SU-DHL-6 (cell line): ENCODE results near the gene SMLR1.

Experiments used
- H2AFZ ChIP-seq: fragments of 200-600 bp; sonication (generic); 2 replicates; pipeline ENCODE4 v1.6.1; 2014; ENCODE audit warnings: low read depth, mild to moderate bottlenecking, moderate library complexity, mixed read lengths, antibody characterized with exemption, low read length; ENCODE audit not compliant: severe bottlenecking
- H3F3A ChIP-seq: fragments of 200-600 bp; shearing (Covaris generic); 2 replicates; pipeline ENCODE4 v1.6.0; 2016; ENCODE audit warnings: antibody characterized with exemption, mild to moderate bottlenecking; ENCODE audit not compliant: insufficient read depth
- H3K27ac ChIP-seq: fragments of 200-600 bp; sonication (generic); 2 replicates; pipeline ENCODE4 v1.5.1; 2016; ENCODE audit warnings: low read depth, mild to moderate bottlenecking, low read length, moderate library complexity, mixed read lengths
- H3K27me3 ChIP-seq: fragments of 200-600 bp; sonication (generic), shearing (Covaris generic); 2 replicates; pipeline ENCODE4 v1.6.0; 2014; ENCODE audit warnings: mild to moderate bottlenecking, low read length
- H3K36me3 ChIP-seq: fragments of 200-600 bp; sonication (generic); 2 replicates; pipeline ENCODE4 v1.6.1; 2014; ENCODE audit warnings: mild to moderate bottlenecking, low read length, mixed read lengths
- H3K4me2 ChIP-seq: fragments of 300-600, 200-600 bp; shearing (Covaris generic), sonication (generic); 2 replicates; pipeline ENCODE4 v1.6.0; 2014; ENCODE audit warnings: low read length, low read depth, mild to moderate bottlenecking; ENCODE audit not compliant: poor library complexity, severe bottlenecking
- H3K4me3 ChIP-seq: fragments of 200-600 bp; sonication (generic); 2 replicates; pipeline ENCODE4 v1.5.1; 2014; ENCODE audit warnings: antibody characterized with exemption, low read length, mild to moderate bottlenecking, mixed read lengths; ENCODE audit not compliant: insufficient read depth, poor library complexity, severe bottlenecking
- H3K79me2 ChIP-seq: fragments of 200-600 bp; sonication (generic); 2 replicates; pipeline ENCODE4 v1.6.1; 2014; ENCODE audit warnings: mild to moderate bottlenecking, low read length, moderate library complexity; ENCODE audit not compliant: insufficient read depth
- H3K9ac ChIP-seq: fragments of 200-600 bp; sonication (generic); 2 replicates; pipeline ENCODE4 v1.7.0; 2014; ENCODE audit warnings: mild to moderate bottlenecking, low read length
- H3K9me2 ChIP-seq: fragments of 200-600 bp; sonication (generic); replicated peaks from 2 replicates; pipeline ENCODE4 v1.6.1; 2014; ENCODE audit warnings: low read length; ENCODE audit not compliant: insufficient read depth
- H3K9me3 ChIP-seq: fragments of 200-600 bp; sonication (generic); 2 replicates; pipeline ENCODE4 v1.6.1; 2014; ENCODE audit warnings: low read length, mixed read lengths; ENCODE audit not compliant: insufficient read depth
- H4K20me1 ChIP-seq: fragments of 200-600 bp; sonication (generic); 2 replicates; pipeline ENCODE4 v1.6.1; 2014; ENCODE audit warnings: low read depth, mild to moderate bottlenecking, antibody characterized with exemption, low read length, moderate library complexity, mixed read lengths
- EZH2phosphoT487 ChIP-seq: fragments of 200-600 bp; sonication (generic), shearing (Covaris generic); conservative IDR thresholded peaks from 2 replicates; pipeline ENCODE4 v1.6.1; 2018; ENCODE audit warnings: mild to moderate bottlenecking, antibody characterized with exemption, low read length, moderate library complexity, mixed read lengths
- TF ChIP-seq, protein P1 (sequence below): fragments of 200-600 bp; sonication (generic); IDR thresholded peaks from one replicate; pipeline ENCODE4 v1.5.1; 2017; ENCODE audit warnings: antibody characterized with exemption, mild to moderate bottlenecking, low read length, moderate library complexity; ENCODE audit not compliant: insufficient read depth, poor library complexity, severe bottlenecking

The SMLR1 gene

DNA sequence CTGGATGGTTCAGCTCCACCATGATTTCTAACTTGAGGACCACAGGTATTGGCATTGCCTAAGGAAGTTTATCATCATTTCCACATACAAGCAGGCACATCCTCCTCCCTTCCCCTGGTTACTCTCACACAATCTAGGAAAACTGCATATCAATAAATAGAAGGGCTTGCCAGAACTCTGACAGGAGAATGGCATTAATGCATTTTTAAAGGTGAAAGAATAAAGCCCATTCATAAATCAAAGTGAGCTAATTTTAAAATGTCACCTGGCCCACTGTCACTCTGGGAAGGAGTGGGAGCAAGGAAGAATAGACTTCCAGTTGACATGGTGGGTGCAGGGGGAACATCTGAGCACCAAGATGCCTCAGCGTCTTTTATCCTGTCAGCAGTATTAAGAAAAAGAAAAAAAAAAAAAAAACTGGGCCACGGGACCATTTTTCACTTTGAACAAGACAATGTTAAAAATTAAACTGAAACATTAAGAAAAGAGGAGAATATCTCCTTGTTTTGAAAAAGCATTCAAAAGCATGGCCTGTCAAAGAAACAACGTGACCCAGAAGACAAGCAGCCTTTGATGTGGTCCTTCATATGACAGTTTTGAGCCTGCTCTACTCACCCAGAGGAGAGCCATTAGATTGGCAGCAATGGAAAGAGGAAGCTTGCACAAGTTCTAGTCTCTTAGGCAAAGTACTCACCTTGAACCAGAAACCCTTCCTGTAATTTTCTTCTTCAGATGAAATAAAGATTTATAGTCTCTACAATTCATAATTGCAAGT is 39.3 kb upstream of the SMLR1 start:
- no peaks in the 10 kb centered on the region for H3F3A ChIP-seq
- no peaks in the 10 kb centered on the region for H3K79me2 ChIP-seq
- H3K4me2 ChIP-seq, result no peak overlapping the region
- H3K9ac ChIP-seq, result no peak overlapping the region
- no peak for TF ChIP-seq EZH2phosphoT487
- TF ChIP-seq, protein P1, sequence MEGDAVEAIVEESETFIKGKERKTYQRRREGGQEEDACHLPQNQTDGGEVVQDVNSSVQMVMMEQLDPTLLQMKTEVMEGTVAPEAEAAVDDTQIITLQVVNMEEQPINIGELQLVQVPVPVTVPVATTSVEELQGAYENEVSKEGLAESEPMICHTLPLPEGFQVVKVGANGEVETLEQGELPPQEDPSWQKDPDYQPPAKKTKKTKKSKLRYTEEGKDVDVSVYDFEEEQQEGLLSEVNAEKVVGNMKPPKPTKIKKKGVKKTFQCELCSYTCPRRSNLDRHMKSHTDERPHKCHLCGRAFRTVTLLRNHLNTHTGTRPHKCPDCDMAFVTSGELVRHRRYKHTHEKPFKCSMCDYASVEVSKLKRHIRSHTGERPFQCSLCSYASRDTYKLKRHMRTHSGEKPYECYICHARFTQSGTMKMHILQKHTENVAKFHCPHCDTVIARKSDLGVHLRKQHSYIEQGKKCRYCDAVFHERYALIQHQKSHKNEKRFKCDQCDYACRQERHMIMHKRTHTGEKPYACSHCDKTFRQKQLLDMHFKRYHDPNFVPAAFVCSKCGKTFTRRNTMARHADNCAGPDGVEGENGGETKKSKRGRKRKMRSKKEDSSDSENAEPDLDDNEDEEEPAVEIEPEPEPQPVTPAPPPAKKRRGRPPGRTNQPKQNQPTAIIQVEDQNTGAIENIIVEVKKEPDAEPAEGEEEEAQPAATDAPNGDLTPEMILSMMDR, result no peak
- no peaks in the 10 kb centered on the region for H3K9me2 ChIP-seq
- H3K36me3 ChIP-seq, result no peaks in the 10 kb centered on the region
- H4K20me1 ChIP-seq, result no peaks in the 10 kb centered on the region
- no peaks in the 10 kb centered on the region for H3K9me3 ChIP-seq
- no peak overlapping the region for H3K4me3 ChIP-seq
- H2AFZ ChIP-seq, result no peak overlapping the region
- H3K27me3 ChIP-seq, result no peaks in the 10 kb centered on the region
- H3K27ac ChIP-seq, result no peak overlapping the region

DNA sequence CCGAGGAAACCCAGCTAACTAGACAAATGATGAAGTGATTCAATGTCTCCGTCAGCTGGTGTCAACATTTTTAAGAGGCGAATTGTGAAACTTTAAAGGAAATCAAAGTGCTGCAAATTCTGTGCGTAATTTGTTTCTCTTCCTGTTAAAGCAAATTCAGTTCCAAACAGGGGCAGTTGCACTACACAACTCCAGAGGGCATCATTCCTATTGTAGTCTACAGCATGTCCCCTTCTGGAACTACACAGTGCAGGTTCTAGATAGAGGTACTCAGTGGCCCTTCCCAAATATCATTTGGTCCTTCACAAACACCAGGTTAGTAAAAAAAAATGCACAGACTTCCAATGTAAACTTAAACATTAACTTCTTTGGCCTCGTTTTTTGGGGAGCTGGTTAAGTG is 38.3 kb upstream of the SMLR1 start:
- Histone ChIP-seq H3K27ac (no peak overlapping the region), H4K20me1 (no peaks in the 10 kb centered on the region), H3F3A (no peaks in the 10 kb centered on the region), H3K4me2 (no peak overlapping the region), H3K27me3 (no peaks in the 10 kb centered on the region), H3K36me3 (no peaks in the 10 kb centered on the region), H3K9me3 (no peaks in the 10 kb centered on the region), H3K9ac (no peak overlapping the region), H3K9me2 (no peaks in the 10 kb centered on the region), H2AFZ (no peak overlapping the region), H3K4me3 (no peak overlapping the region), H3K79me2 (no peaks in the 10 kb centered on the region)
- no peak for TF ChIP-seq EZH2phosphoT487
- TF ChIP-seq, protein P1, result no peak

DNA sequence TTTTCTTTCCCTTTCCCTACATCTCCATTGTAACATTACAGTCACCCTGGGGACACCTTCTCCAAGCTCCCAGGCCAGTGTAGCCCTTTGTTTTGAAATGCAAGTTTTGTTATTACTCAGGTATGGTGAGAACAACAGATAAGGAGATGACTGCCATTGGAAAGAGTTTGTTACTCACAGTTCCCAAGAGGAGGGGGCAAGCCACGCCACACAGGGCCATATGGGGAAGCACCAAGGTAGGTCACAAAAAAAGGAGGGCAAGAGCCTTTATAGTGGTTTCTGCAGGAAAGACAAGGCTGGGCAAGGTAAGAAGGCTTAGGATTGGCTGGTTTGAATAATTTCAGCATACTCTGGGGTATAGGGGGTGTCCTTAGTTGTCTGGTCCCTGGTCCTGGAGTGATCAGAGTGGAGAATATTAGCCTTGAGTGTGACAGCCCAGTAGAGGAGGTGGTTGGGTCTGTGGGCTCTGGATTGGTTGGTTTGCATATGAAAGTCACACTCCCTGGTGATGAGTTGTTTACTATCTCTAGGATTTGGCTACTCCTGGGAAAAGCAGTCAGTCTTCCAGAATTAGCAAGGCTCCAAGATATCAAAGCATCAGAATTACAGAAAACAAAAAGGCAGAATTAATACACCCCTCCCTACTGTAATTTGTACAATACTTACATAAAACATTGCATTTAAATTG is 33.1 kb upstream of the SMLR1 start:
- H3K4me3 ChIP-seq, result no peak overlapping the region
- H3K79me2 ChIP-seq, result no peaks in the 10 kb centered on the region
- H3K36me3 ChIP-seq, result no peaks in the 10 kb centered on the region
- H4K20me1 ChIP-seq, result no peaks in the 10 kb centered on the region
- TF ChIP-seq, protein P1, result no peak
- no peak for TF ChIP-seq EZH2phosphoT487
- no peak overlapping the region for H3K9ac ChIP-seq
- H3K27me3 ChIP-seq, result no peaks in the 10 kb centered on the region
- no peaks in the 10 kb centered on the region; the same call in 1 of the 2 replicates for H3K9me2 ChIP-seq
- H2AFZ ChIP-seq, result no peak overlapping the region
- H3K9me3 ChIP-seq, result no peaks in the 10 kb centered on the region
- no peak overlapping the region for H3K4me2 ChIP-seq
- H3K27ac ChIP-seq, result no peak overlapping the region
- H3F3A ChIP-seq, result no peaks in the 10 kb centered on the region
